Fibroblast of mammary gland (primary cell): ENCODE results near the gene ST8SIA5.
A peak's percentile ranks its signal among the peaks of the same experiment; 100 is the strongest.

Source experiments
- DNase-seq: peaks from one replicate; pipeline ENCODE4 v3.0.0-alpha.2; 2010; ENCODE audit warnings: low read depth
- H3K4me3 ChIP-seq: 2 replicates; pipeline ENCODE4 v1.5.1; 2011; ENCODE audit warnings: low read depth, mild to moderate bottlenecking, low read length, moderate library complexity; ENCODE audit not compliant: control insufficient read depth
- CTCF ChIP-seq: conservative IDR thresholded peaks from 2 replicates; pipeline ENCODE4 v1.5.1; 2011; ENCODE audit warnings: low read depth, low read length, inconsistent platforms; ENCODE audit not compliant: control insufficient read depth, insufficient read depth

The ST8SIA5 gene

GRCh38 chr18:46652372-46652771 is 104.5 kb downstream of the ST8SIA5 start:
- no peak for DNase-seq
- H3K4me3 ChIP-seq: no peak overlapping the region
- no peak for TF ChIP-seq CTCF

GRCh38 chr18:46650681-46651080 is 106.2 kb downstream of the ST8SIA5 start:
- H3K4me3 ChIP-seq: no peak overlapping the region
- DNase-seq: no peak
- TF ChIP-seq CTCF: no peak

GRCh38 chr18:46649071-46649862 is 107.6 kb downstream of the ST8SIA5 start:
- no peak for TF ChIP-seq CTCF
- no peak overlapping the region for H3K4me3 ChIP-seq
- peak; percentile 18 for DNase-seq

- DNase-seq: no peak
- no peak overlapping the region for H3K4me3 ChIP-seq
- no peak for TF ChIP-seq CTCF
These were observed 110.4 kb downstream of the ST8SIA5 start for GRCh38 chr18:46646468-46646867.

- no peak overlapping the region for H3K4me3 ChIP-seq
- DNase-seq: no peak
- TF ChIP-seq CTCF: no peak
These were observed 114.3 kb downstream of the ST8SIA5 start for GRCh38 chr18:46642561-46642960.

GRCh38 chr18:46641917-46642316 is 114.9 kb downstream of the ST8SIA5 start:
- peak; percentile 35 for DNase-seq
- no peak for TF ChIP-seq CTCF
- no peak overlapping the region for H3K4me3 ChIP-seq

GRCh38 chr18:46639386-46639785 is 117.5 kb downstream of the ST8SIA5 start:
- TF ChIP-seq CTCF: no peak
- H3K4me3 ChIP-seq: no peak overlapping the region
- DNase-seq: no peak
